ENCODE measurements around the gene ITPA.

ITPA gene

GRCh38 chr20:3209257-3209945 is at the start of gene ITPA:
Gene ITPA, plus strand, starts transcription at chr20:3209498. Its CDS starts 54 bp downstream, at chr20:3209552.
- Histone ChIP-seq H3K27ac (ENCODE audit: low read depth in 2 of 2, low read length in 2 of 2) (peak within 1 kb of the TSS; percentile 64 to 78), H3K9ac (ENCODE audit: low read depth in 1 of 2, low read length in 2 of 2) (peak within 1 kb of the TSS; percentile 75 to 83), H3K36me3 (ENCODE audit: control insufficient read depth in 2 of 2, insufficient read depth in 2 of 2, low read length in 2 of 2) (peaks cover 7 to 12% of the 10 kb centered on the region in 2 donors), H3K4me3 (ENCODE audit: low read length in 2 of 2) (peak within 1 kb of the TSS; percentile 91 to 97), H3K9me3 (ENCODE audit: control insufficient read depth in 2 of 2, low read length in 2 of 2) (no peaks in the 10 kb centered on the region), H3K27me3 (ENCODE audit: control insufficient read depth in 2 of 2, insufficient read depth in 2 of 2, low read length in 2 of 2) (no peaks in the 10 kb centered on the region), H3K4me1 (ENCODE audit: control insufficient read depth in 2 of 2, insufficient read depth in 2 of 2, low read length in 2 of 2) (peaks cover 7 to 12% of the 10 kb centered on the region in 2 donors)

- Histone ChIP-seq H3K36me3 (ENCODE audit: control insufficient read depth in 2 of 2, insufficient read depth in 2 of 2, low read length in 2 of 2) (no peaks in the 10 kb centered on the region), H3K27ac (ENCODE audit: low read depth in 2 of 2, low read length in 2 of 2) (peak overlapping the region in 1 of 2 donors; percentile 80), H3K9ac (ENCODE audit: low read depth in 1 of 2, low read length in 2 of 2) (peak overlapping the region; percentile 90 to 98)
Measured at GRCh38 chr20:3160418-3160817, 48.9 kb upstream of the ITPA start.

GRCh38 chr20:3161316-3162079 is 47.8 kb upstream of the ITPA start:
- Histone ChIP-seq H3K27ac (ENCODE audit: low read depth in 2 of 2, low read length in 2 of 2) (no peak overlapping the region), H3K9me3 (ENCODE audit: control insufficient read depth in 2 of 2, low read length in 2 of 2) (no peaks in the 10 kb centered on the region), H3K9ac (ENCODE audit: low read depth in 1 of 2, low read length in 2 of 2) (no peak overlapping the region), H3K27me3 (ENCODE audit: control insufficient read depth in 2 of 2, insufficient read depth in 2 of 2, low read length in 2 of 2) (no peaks in the 10 kb centered on the region), H3K4me3 (ENCODE audit: low read length in 2 of 2) (no peak overlapping the region), H3K36me3 (ENCODE audit: control insufficient read depth in 2 of 2, insufficient read depth in 2 of 2, low read length in 2 of 2) (no peaks in the 10 kb centered on the region), H3K4me1 (ENCODE audit: control insufficient read depth in 2 of 2, insufficient read depth in 2 of 2, low read length in 2 of 2) (peaks cover 23 to 27% of the 10 kb centered on the region in 2 donors)

More at GRCh38 chr20:3160418-3160817, 48.9 kb upstream of the ITPA start:
- Histone ChIP-seq H3K27me3 (ENCODE audit: control insufficient read depth in 2 of 2, insufficient read depth in 2 of 2, low read length in 2 of 2) (no peaks in the 10 kb centered on the region), H3K9me3 (ENCODE audit: control insufficient read depth in 2 of 2, low read length in 2 of 2) (no peaks in the 10 kb centered on the region), H3K4me1 (ENCODE audit: control insufficient read depth in 2 of 2, insufficient read depth in 2 of 2, low read length in 2 of 2) (peaks cover 23 to 29% of the 10 kb centered on the region in 2 donors), H3K4me3 (ENCODE audit: low read length in 2 of 2) (peak overlapping the region; percentile 92 to 97)

GRCh38 chr20:3162080-3162611 is 47.2 kb upstream of the ITPA start:
- H3K36me3 ChIP-seq (ENCODE audit: control insufficient read depth in 2 of 2, insufficient read depth in 2 of 2, low read length in 2 of 2), result no peaks in the 10 kb centered on the region
- H3K4me3 ChIP-seq (ENCODE audit: low read length in 2 of 2), result no peak overlapping the region
- no peaks in the 10 kb centered on the region for H3K27me3 ChIP-seq (ENCODE audit: control insufficient read depth in 2 of 2, insufficient read depth in 2 of 2, low read length in 2 of 2)
- no peak overlapping the region for H3K9ac ChIP-seq (ENCODE audit: low read depth in 1 of 2, low read length in 2 of 2)
- no peak overlapping the region for H3K27ac ChIP-seq (ENCODE audit: low read depth in 2 of 2, low read length in 2 of 2)
- H3K9me3 ChIP-seq (ENCODE audit: control insufficient read depth in 2 of 2, low read length in 2 of 2), result no peaks in the 10 kb centered on the region
- H3K4me1 ChIP-seq (ENCODE audit: control insufficient read depth in 2 of 2, insufficient read depth in 2 of 2, low read length in 2 of 2), result peaks cover 19 to 21% of the 10 kb centered on the region in 2 donors

- no peaks in the 10 kb centered on the region for H3K9me3 ChIP-seq (ENCODE audit: control insufficient read depth in 2 of 2, low read length in 2 of 2)
- no peak overlapping the region for H3K9ac ChIP-seq (ENCODE audit: low read depth in 1 of 2, low read length in 2 of 2)
- no peaks in the 10 kb centered on the region for H3K36me3 ChIP-seq (ENCODE audit: control insufficient read depth in 2 of 2, insufficient read depth in 2 of 2, low read length in 2 of 2)
- peaks cover 13 to 19% of the 10 kb centered on the region in 2 donors for H3K4me1 ChIP-seq (ENCODE audit: control insufficient read depth in 2 of 2, insufficient read depth in 2 of 2, low read length in 2 of 2)
- H3K27me3 ChIP-seq (ENCODE audit: control insufficient read depth in 2 of 2, insufficient read depth in 2 of 2, low read length in 2 of 2), result no peaks in the 10 kb centered on the region
- H3K4me3 ChIP-seq (ENCODE audit: low read length in 2 of 2), result no peak overlapping the region
- H3K27ac ChIP-seq (ENCODE audit: low read depth in 2 of 2, low read length in 2 of 2), result no peak overlapping the region
Measured at GRCh38 chr20:3163099-3164042, 45.9 kb upstream of the ITPA start.

GRCh38 chr20:3164043-3164762 is 45.1 kb upstream of the ITPA start:
- Histone ChIP-seq H3K27me3 (ENCODE audit: control insufficient read depth in 2 of 2, insufficient read depth in 2 of 2, low read length in 2 of 2) (no peaks in the 10 kb centered on the region), H3K9me3 (ENCODE audit: control insufficient read depth in 2 of 2, low read length in 2 of 2) (no peaks in the 10 kb centered on the region), H3K4me3 (ENCODE audit: low read length in 2 of 2) (no peak overlapping the region), H3K36me3 (ENCODE audit: control insufficient read depth in 2 of 2, insufficient read depth in 2 of 2, low read length in 2 of 2) (no peaks in the 10 kb centered on the region), H3K27ac (ENCODE audit: low read depth in 2 of 2, low read length in 2 of 2) (no peak overlapping the region), H3K4me1 (ENCODE audit: control insufficient read depth in 2 of 2, insufficient read depth in 2 of 2, low read length in 2 of 2) (peaks cover 7 to 15% of the 10 kb centered on the region in 2 donors), H3K9ac (ENCODE audit: low read depth in 1 of 2, low read length in 2 of 2) (no peak overlapping the region)

GRCh38 chr20:3164763-3165410 is 44.4 kb upstream of the ITPA start:
- H3K4me1 ChIP-seq (ENCODE audit: control insufficient read depth in 2 of 2, insufficient read depth in 2 of 2, low read length in 2 of 2), result peaks cover 5 to 14% of the 10 kb centered on the region in 2 donors
- no peaks in the 10 kb centered on the region for H3K27me3 ChIP-seq (ENCODE audit: control insufficient read depth in 2 of 2, insufficient read depth in 2 of 2, low read length in 2 of 2)
- no peak overlapping the region for H3K9ac ChIP-seq (ENCODE audit: low read depth in 1 of 2, low read length in 2 of 2)
- no peak overlapping the region for H3K27ac ChIP-seq (ENCODE audit: low read depth in 2 of 2, low read length in 2 of 2)
- H3K9me3 ChIP-seq (ENCODE audit: control insufficient read depth in 2 of 2, low read length in 2 of 2), result no peaks in the 10 kb centered on the region
- no peak overlapping the region for H3K4me3 ChIP-seq (ENCODE audit: low read length in 2 of 2)
- H3K36me3 ChIP-seq (ENCODE audit: control insufficient read depth in 2 of 2, insufficient read depth in 2 of 2, low read length in 2 of 2), result no peaks in the 10 kb centered on the region

- Histone ChIP-seq H3K9ac (ENCODE audit: low read depth in 1 of 2, low read length in 2 of 2) (no peak overlapping the region), H3K27me3 (ENCODE audit: control insufficient read depth in 2 of 2, insufficient read depth in 2 of 2, low read length in 2 of 2) (no peaks in the 10 kb centered on the region), H3K4me3 (ENCODE audit: low read length in 2 of 2) (no peak overlapping the region), H3K36me3 (ENCODE audit: control insufficient read depth in 2 of 2, insufficient read depth in 2 of 2, low read length in 2 of 2) (no peaks in the 10 kb centered on the region), H3K9me3 (ENCODE audit: control insufficient read depth in 2 of 2, low read length in 2 of 2) (no peaks in the 10 kb centered on the region), H3K4me1 (ENCODE audit: control insufficient read depth in 2 of 2, insufficient read depth in 2 of 2, low read length in 2 of 2) (peaks cover 5 to 11% of the 10 kb centered on the region in 2 donors), H3K27ac (ENCODE audit: low read depth in 2 of 2, low read length in 2 of 2) (no peak overlapping the region)
Measured at GRCh38 chr20:3165473-3166337, 43.6 kb upstream of the ITPA start.
